ENCODE measurements around the gene ONECUT3. TPM values are rescaled to one million over a fixed set of nuclear protein-coding genes. Genes with fewer than 3 reads are reported as not detected.

Gene ONECUT3
- total RNA-seq, 1 experiment from 2014 or later, result not detected

DNA sequence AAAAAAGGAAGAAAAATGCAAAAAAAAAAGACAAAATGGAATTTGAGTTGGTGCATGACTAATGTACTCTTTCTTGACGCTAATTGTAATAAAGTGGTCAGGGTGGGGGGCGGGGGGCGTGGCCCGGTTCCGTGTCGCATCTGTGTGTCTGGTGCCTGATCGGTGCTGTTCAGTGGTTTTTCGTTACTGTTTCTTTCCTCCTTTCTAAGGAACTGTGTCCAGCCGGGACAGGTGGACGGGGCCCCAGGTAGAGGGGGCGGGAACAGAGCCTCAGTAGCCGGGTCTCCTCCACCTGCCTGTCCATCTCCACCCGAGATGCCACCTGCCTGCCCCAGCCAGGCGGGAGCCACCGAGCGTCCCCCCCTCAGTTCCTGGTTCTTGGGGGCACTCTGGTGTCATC is 26.3 kb downstream of the ONECUT3 start:
- Histone ChIP-seq H2AFZ (ENCODE audit: low read length) (no peak overlapping the region), H3K9me3 (ENCODE audit: low read length) (peaks cover 4% of the 10 kb centered on the region)

DNA sequence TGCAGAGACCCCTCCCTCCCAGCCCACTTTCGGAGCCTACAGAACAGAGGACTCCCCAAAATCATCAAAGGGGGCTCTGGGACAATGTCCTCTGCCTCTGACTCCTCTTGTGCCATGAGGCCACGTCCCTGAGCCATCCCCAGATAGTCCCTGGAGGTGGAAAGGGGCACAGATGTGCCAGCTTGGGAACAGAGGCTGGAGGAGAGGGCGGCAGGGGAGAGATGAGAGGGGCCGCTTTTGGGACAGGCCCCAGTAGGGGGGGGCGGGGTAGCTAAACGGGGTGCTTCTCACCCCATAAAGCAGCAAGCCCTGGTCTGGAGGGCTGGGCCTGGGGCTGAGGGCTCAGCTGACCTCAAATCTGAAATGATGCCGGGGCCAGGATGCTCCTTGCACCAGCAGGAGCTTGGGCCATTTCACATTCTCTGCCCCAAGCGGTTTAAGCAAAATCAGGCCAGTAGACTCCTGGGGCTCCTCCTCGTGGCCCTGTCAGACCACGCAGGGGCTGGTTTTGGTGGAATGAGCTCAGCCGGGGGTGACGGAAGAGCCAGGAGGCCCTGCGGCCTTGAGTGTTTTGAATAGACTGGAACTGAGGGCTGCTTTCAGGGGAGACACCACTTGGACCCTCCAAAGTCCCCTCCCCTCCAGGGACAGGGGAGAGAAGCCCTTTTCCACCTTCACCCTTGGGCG is 27.1 kb downstream of the ONECUT3 start:
- Histone ChIP-seq H3K79me2 (ENCODE audit: low read length) (no peaks in the 10 kb centered on the region), H3K4me3 (ENCODE audit: low read length) (no peak overlapping the region), H3K4me2 (ENCODE audit: low read depth, low read length, poor library complexity, severe bottlenecking) (no peak overlapping the region), H3K9me3 (ENCODE audit: low read length) (peaks cover 4% of the 10 kb centered on the region), H3K9me2 (replicated peaks; ENCODE audit: insufficient read depth, low read length) (no peaks in the 10 kb centered on the region), H2AFZ (ENCODE audit: low read length) (no peak overlapping the region), H3K4me1 (ENCODE audit: low read length) (peaks cover 9% of the 10 kb centered on the region), H3K9ac (ENCODE audit: low read length) (no peak overlapping the region), H3K27me3 (ENCODE audit: low read length) (no peaks in the 10 kb centered on the region), H4K20me1 (ENCODE audit: insufficient read depth, low read depth, low read length) (no peaks in the 10 kb centered on the region), H3K36me3 (ENCODE audit: insufficient read depth, low read length) (no peaks in the 10 kb centered on the region), H3K27ac (ENCODE audit: low read length) (no peak overlapping the region)
- peak; percentile 78 for DNase-seq

More for the DNA sequence above, 26.3 kb downstream of the ONECUT3 start:
- no peaks in the 10 kb centered on the region for H3K9me2 ChIP-seq (replicated peaks; ENCODE audit: insufficient read depth, low read length)
- no peak overlapping the region for H3K9ac ChIP-seq (ENCODE audit: low read length)
- H3K4me3 ChIP-seq (ENCODE audit: low read length), result no peak overlapping the region
- no peaks in the 10 kb centered on the region for H3K36me3 ChIP-seq (ENCODE audit: insufficient read depth, low read length)
- no peak overlapping the region for H3K4me2 ChIP-seq (ENCODE audit: low read depth, low read length, poor library complexity, severe bottlenecking)
- H3K27me3 ChIP-seq (ENCODE audit: low read length), result no peaks in the 10 kb centered on the region
- H3K79me2 ChIP-seq (ENCODE audit: low read length), result no peaks in the 10 kb centered on the region
- H3K4me1 ChIP-seq (ENCODE audit: low read length), result peaks cover 9% of the 10 kb centered on the region
- DNase-seq, result no peak
- no peak overlapping the region for H3K27ac ChIP-seq (ENCODE audit: low read length)
- no peaks in the 10 kb centered on the region for H4K20me1 ChIP-seq (ENCODE audit: insufficient read depth, low read depth, low read length)

DNA sequence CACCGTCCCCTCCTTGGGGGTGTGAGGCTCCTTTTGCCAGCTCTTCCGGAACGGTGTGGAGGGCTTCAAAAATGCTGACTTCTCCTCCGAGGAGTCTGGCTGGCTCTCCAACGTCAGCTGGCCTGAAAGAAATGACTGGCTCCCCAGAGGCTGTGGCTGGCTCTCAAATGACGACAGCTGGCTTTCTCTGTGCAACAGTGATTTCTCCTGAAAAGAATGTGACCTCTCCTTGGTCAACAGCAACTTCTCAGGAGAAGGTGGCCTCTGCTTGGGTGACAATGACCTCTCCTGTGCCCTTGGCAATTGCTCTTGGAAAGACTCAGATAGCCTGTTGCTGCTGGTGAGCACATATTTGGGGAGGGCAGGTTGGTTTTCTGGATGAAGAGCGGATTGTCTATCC is 29.2 kb downstream of the ONECUT3 start:
- no peak for DNase-seq
- Histone ChIP-seq H3K4me2 (ENCODE audit: low read depth, low read length, poor library complexity, severe bottlenecking) (no peak overlapping the region), H3K9me2 (replicated peaks; ENCODE audit: insufficient read depth, low read length) (no peaks in the 10 kb centered on the region), H3K27me3 (ENCODE audit: low read length) (no peaks in the 10 kb centered on the region), H3K4me3 (ENCODE audit: low read length) (no peak overlapping the region), H2AFZ (ENCODE audit: low read length) (no peak overlapping the region), H3K9me3 (ENCODE audit: low read length) (peaks cover 4% of the 10 kb centered on the region), H3K79me2 (ENCODE audit: low read length) (no peaks in the 10 kb centered on the region), H4K20me1 (ENCODE audit: insufficient read depth, low read depth, low read length) (no peaks in the 10 kb centered on the region), H3K27ac (ENCODE audit: low read length) (no peak overlapping the region), H3K9ac (ENCODE audit: low read length) (no peak overlapping the region), H3K36me3 (ENCODE audit: insufficient read depth, low read length) (no peaks in the 10 kb centered on the region), H3K4me1 (ENCODE audit: low read length) (peaks cover 9% of the 10 kb centered on the region)

DNA sequence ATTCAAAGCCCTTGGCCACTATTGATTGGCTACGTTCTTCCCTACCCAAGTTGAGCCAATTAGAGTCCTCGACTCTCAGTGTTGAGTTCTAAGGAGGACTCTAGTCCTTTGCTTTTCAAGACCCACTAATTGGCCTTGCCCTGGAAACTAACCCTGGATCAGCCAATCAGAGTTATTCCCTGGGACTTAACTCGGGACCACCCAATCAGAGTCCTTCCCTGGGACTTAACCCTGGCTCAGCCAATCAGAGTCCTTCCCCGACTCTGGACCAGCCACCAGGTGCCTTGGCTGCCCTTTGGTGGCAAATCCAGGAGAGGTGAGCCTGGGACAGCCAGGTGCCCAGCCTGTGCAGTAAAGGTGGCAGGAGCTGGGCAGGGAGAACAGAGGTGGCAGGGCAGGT is 30.0 kb downstream of the ONECUT3 start:
- H3K9me2 ChIP-seq (replicated peaks; ENCODE audit: insufficient read depth, low read length), result no peaks in the 10 kb centered on the region
- H3K4me3 ChIP-seq (ENCODE audit: low read length), result no peak overlapping the region
- peaks cover 9% of the 10 kb centered on the region for H3K4me1 ChIP-seq (ENCODE audit: low read length)
- no peak overlapping the region for H3K27ac ChIP-seq (ENCODE audit: low read length)
- no peaks in the 10 kb centered on the region for H3K27me3 ChIP-seq (ENCODE audit: low read length)
- no peak overlapping the region for H2AFZ ChIP-seq (ENCODE audit: low read length)
- DNase-seq, result peak; percentile 63
- H3K36me3 ChIP-seq (ENCODE audit: insufficient read depth, low read length), result no peaks in the 10 kb centered on the region
- H3K4me2 ChIP-seq (ENCODE audit: low read depth, low read length, poor library complexity, severe bottlenecking), result no peak overlapping the region
- no peaks in the 10 kb centered on the region for H4K20me1 ChIP-seq (ENCODE audit: insufficient read depth, low read depth, low read length)
- H3K79me2 ChIP-seq (ENCODE audit: low read length), result no peaks in the 10 kb centered on the region
- H3K9me3 ChIP-seq (ENCODE audit: low read length), result peaks cover 4% of the 10 kb centered on the region
- H3K9ac ChIP-seq (ENCODE audit: low read length), result no peak overlapping the region

GRCh38 chr19:1783874-1784273 is 30.6 kb downstream of the ONECUT3 start:
- no peak overlapping the region for H3K4me3 ChIP-seq (ENCODE audit: low read length)
- no peaks in the 10 kb centered on the region for H3K27me3 ChIP-seq (ENCODE audit: low read length)
- no peak overlapping the region for H3K27ac ChIP-seq (ENCODE audit: low read length)
- H3K9me2 ChIP-seq (replicated peaks; ENCODE audit: insufficient read depth, low read length), result no peaks in the 10 kb centered on the region
- no peak overlapping the region for H3K4me2 ChIP-seq (ENCODE audit: low read depth, low read length, poor library complexity, severe bottlenecking)
- peaks cover 9% of the 10 kb centered on the region for H3K4me1 ChIP-seq (ENCODE audit: low read length)
- H3K79me2 ChIP-seq (ENCODE audit: low read length), result no peaks in the 10 kb centered on the region
- no peaks in the 10 kb centered on the region for H3K36me3 ChIP-seq (ENCODE audit: insufficient read depth, low read length)
- H3K9ac ChIP-seq (ENCODE audit: low read length), result no peak overlapping the region
- no peak overlapping the region for H2AFZ ChIP-seq (ENCODE audit: low read length)
- H3K9me3 ChIP-seq (ENCODE audit: low read length), result peaks cover 4% of the 10 kb centered on the region
- DNase-seq, result no peak
- no peaks in the 10 kb centered on the region for H4K20me1 ChIP-seq (ENCODE audit: insufficient read depth, low read depth, low read length)

GRCh38 chr19:1785310-1785709 is 32.0 kb downstream of the ONECUT3 start:
- Histone ChIP-seq H3K36me3 (ENCODE audit: insufficient read depth, low read length) (no peaks in the 10 kb centered on the region), H3K79me2 (ENCODE audit: low read length) (no peaks in the 10 kb centered on the region), H3K27me3 (ENCODE audit: low read length) (no peaks in the 10 kb centered on the region), H4K20me1 (ENCODE audit: insufficient read depth, low read depth, low read length) (no peaks in the 10 kb centered on the region), H2AFZ (ENCODE audit: low read length) (no peak overlapping the region), H3K27ac (ENCODE audit: low read length) (no peak overlapping the region), H3K9me2 (replicated peaks; ENCODE audit: insufficient read depth, low read length) (no peaks in the 10 kb centered on the region), H3K9me3 (ENCODE audit: low read length) (peaks cover 4% of the 10 kb centered on the region), H3K4me2 (ENCODE audit: low read depth, low read length, poor library complexity, severe bottlenecking) (no peak overlapping the region), H3K4me1 (ENCODE audit: low read length) (peaks cover 4% of the 10 kb centered on the region), H3K9ac (ENCODE audit: low read length) (no peak overlapping the region), H3K4me3 (ENCODE audit: low read length) (no peak overlapping the region)
- DNase-seq, result no peak

DNA sequence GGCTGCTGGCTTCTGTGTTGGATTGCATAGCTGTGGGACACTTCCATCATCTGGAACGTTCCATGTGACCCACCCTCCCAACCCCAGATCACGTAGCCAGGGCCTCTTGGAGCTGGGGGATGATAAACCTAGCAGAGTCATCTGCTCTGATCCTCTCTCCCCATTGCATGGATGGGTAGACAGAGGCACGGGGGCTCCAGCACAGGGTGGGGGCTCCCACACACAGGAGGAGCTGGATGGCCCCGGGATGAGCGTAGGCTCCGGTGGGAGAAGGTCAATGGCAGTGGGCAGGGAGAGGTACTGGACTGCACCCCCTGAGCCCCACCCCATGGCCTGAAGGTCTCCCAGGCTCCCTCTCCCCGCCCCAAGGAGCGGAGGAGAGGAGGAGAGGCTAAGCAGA is 33.4 kb downstream of the ONECUT3 start:
- H3K36me3 ChIP-seq (ENCODE audit: insufficient read depth, low read length), result no peaks in the 10 kb centered on the region
- peaks cover 1% of the 10 kb centered on the region for H3K9me3 ChIP-seq (ENCODE audit: low read length)
- H2AFZ ChIP-seq (ENCODE audit: low read length), result no peak overlapping the region
- no peaks in the 10 kb centered on the region for H3K79me2 ChIP-seq (ENCODE audit: low read length)
- no peak overlapping the region for H3K9ac ChIP-seq (ENCODE audit: low read length)
- H3K27me3 ChIP-seq (ENCODE audit: low read length), result no peaks in the 10 kb centered on the region
- no peak overlapping the region for H3K4me2 ChIP-seq (ENCODE audit: low read depth, low read length, poor library complexity, severe bottlenecking)
- H4K20me1 ChIP-seq (ENCODE audit: insufficient read depth, low read depth, low read length), result no peaks in the 10 kb centered on the region
- no peak for DNase-seq
- no peak overlapping the region for H3K27ac ChIP-seq (ENCODE audit: low read length)
- H3K4me3 ChIP-seq (ENCODE audit: low read length), result no peak overlapping the region
- H3K4me1 ChIP-seq (ENCODE audit: low read length), result no peaks in the 10 kb centered on the region
- no peaks in the 10 kb centered on the region for H3K9me2 ChIP-seq (replicated peaks; ENCODE audit: insufficient read depth, low read length)

DNA sequence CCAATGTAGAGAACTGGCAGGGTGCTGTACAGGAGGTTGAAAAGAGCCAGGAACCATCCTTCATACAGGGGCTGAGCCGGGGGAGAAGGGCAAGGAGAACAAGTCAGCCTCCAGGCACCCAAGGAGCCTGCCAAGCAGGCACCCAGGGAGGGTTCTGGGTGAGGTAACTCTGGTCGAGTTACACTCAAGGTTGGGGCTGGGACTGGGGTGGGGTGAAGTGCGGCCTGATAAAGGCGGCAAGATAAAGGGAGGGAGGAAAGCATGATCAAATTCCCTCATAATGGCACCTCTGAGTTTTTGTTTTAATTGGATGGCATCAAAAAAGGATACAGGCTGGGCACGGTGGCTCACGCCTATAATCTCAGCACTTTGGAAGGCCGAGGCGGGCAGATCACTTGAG is 33.8 kb downstream of the ONECUT3 start:
- DNase-seq, result no peak
- no peaks in the 10 kb centered on the region for H3K36me3 ChIP-seq (ENCODE audit: insufficient read depth, low read length)
- no peaks in the 10 kb centered on the region for H4K20me1 ChIP-seq (ENCODE audit: insufficient read depth, low read depth, low read length)
- no peaks in the 10 kb centered on the region for H3K27me3 ChIP-seq (ENCODE audit: low read length)
- no peak overlapping the region for H3K4me3 ChIP-seq (ENCODE audit: low read length)
- H3K79me2 ChIP-seq (ENCODE audit: low read length), result no peaks in the 10 kb centered on the region
- H2AFZ ChIP-seq (ENCODE audit: low read length), result no peak overlapping the region
- no peak overlapping the region for H3K9ac ChIP-seq (ENCODE audit: low read length)
- no peak overlapping the region for H3K4me2 ChIP-seq (ENCODE audit: low read depth, low read length, poor library complexity, severe bottlenecking)
- no peaks in the 10 kb centered on the region; the same call in 1 of the 2 replicates for H3K9me3 ChIP-seq (ENCODE audit: low read length)
- no peaks in the 10 kb centered on the region for H3K9me2 ChIP-seq (replicated peaks; ENCODE audit: insufficient read depth, low read length)
- H3K4me1 ChIP-seq (ENCODE audit: low read length), result no peaks in the 10 kb centered on the region
- no peak overlapping the region for H3K27ac ChIP-seq (ENCODE audit: low read length)

Measured in Karpas-422 (cell line).